ENCODE measurements around the gene CABLES2.

- TF ChIP-seq POLR2A (IDR thresholded peaks at IDR 0.05) (no peak), CTCF (IDR thresholded peaks at IDR 0.05) (no peak)
Measured at GRCh38 chr20:62387219-62387913, 19.7 kb downstream of the CABLES2 start.
